PC-9 (cell line): Measurements from ENCODE around the gene YIF1B. TPM values are rescaled to one million over a fixed set of nuclear protein-coding genes. Genes with fewer than 3 reads are reported as not detected.

ENCODE experiments used
- BruUV-seq: library from RNA; stranded (reverse); fragments of 400-500 nt; replicated peaks from 2 replicates; lab custom pipeline; 2021; lab: Mats Ljungman, UMichigan
- CTCF ChIA-PET: fragments of 300-600 bp; sonication (Branson Sonifier 250); formaldehyde crosslinking; loops from one replicate; lab custom pipeline; 2022; ENCODE audit warnings: antibody characterized with exemption; lab: Charles Lee
- POLR2A ChIA-PET: fragments of 300-600 bp; sonication (Branson Sonifier 250); formaldehyde crosslinking; loops from one replicate; lab custom pipeline; 2022; ENCODE audit warnings: antibody characterized with exemption; ENCODE audit not compliant: unreplicated experiment; lab: Charles Lee
- DNase-seq, 2 experiments: peaks; one replicate each; pipeline versions ENCODE4 v3.0.0 to v3.0.0-alpha.2; 2015 to 2022; ENCODE audit warnings: mixed read lengths in 1 of 2
- H2AFZ ChIP-seq: fragments of 200-600 bp; sonication (generic); 2 replicates; pipeline ENCODE4 v1.8.1; 2017; ENCODE audit warnings: antibody characterized with exemption
- H3F3A ChIP-seq: fragments of 200-600 bp; sonication (generic); 2 replicates; pipeline ENCODE4 v1.8.1; 2017; ENCODE audit warnings: antibody characterized with exemption, mild to moderate bottlenecking, low read depth; ENCODE audit not compliant: insufficient read depth
- H3K27ac ChIP-seq: fragments of 200-600 bp; sonication (generic); 2 replicates; pipeline ENCODE4 v1.6.1; 2016; ENCODE audit warnings: mixed run types
- H3K27me3 ChIP-seq: fragments of 200-600 bp; sonication (generic); 2 replicates; pipeline ENCODE4 v1.6.1; 2016; ENCODE audit warnings: low read depth, mixed run types; ENCODE audit not compliant: insufficient read depth
- H3K36me3 ChIP-seq: fragments of 200-600 bp; sonication (generic); 2 replicates; pipeline ENCODE4 v1.6.1; 2016; ENCODE audit warnings: low read depth, mixed run types
- H3K4me1 ChIP-seq: fragments of 200-600 bp; sonication (generic); replicated peaks from 2 replicates; pipeline ENCODE4 v1.6.1; 2016; ENCODE audit warnings: mixed run types; ENCODE audit not compliant: insufficient read depth
- H3K4me2 ChIP-seq: fragments of 200-600 bp; sonication (generic); 2 replicates; pipeline ENCODE4 v1.6.1; 2017; ENCODE audit warnings: mixed run types
- H3K4me3 ChIP-seq: fragments of 200-600 bp; sonication (generic); 2 replicates; pipeline ENCODE4 v1.6.1; 2016; ENCODE audit warnings: mixed run types
- H3K79me2 ChIP-seq: fragments of 200-600 bp; sonication (generic); 2 replicates; pipeline ENCODE4 v1.6.1; 2017; ENCODE audit warnings: low read depth, mixed run types
- H3K9me2 ChIP-seq: fragments of 200-600 bp; sonication (generic); 2 replicates; pipeline ENCODE4 v1.8.1; 2017; ENCODE audit warnings: mild to moderate bottlenecking; ENCODE audit not compliant: insufficient read depth
- H3K9me3 ChIP-seq: fragments of 200-600 bp; sonication (generic); 2 replicates; pipeline ENCODE4 v1.8.1; 2016; ENCODE audit warnings: low read depth; ENCODE audit not compliant: insufficient read depth
- H4K20me1 ChIP-seq: fragments of 200-600 bp; sonication (generic); 2 replicates; pipeline ENCODE4 v1.8.1; 2017; ENCODE audit not compliant: insufficient read depth
- EZH2 ChIP-seq: fragments of 200-600 bp; sonication (generic); IDR thresholded peaks from 2 replicates; pipeline ENCODE4 v1.8.0; 2017; ENCODE audit warnings: antibody characterized with exemption, low read depth
- intact Hi-C: fragments of 100-400 bp; cut with micrococcal nuclease; formaldehyde crosslinking; loops from one replicate; pipeline ENCODE4 v1.10.0; 2022; ENCODE audit not compliant: unreplicated experiment
- total RNA-seq: library from RNA; stranded (reverse); gene quantifications from 2 replicates; pipeline ENCODE4 v1.2.3, GENCODE V29; 2021
- TF ChIP-seq, protein P1 (sequence below): fragments of 200-600 bp; sonication (generic); conservative IDR thresholded peaks from 2 replicates; pipeline ENCODE4 v1.6.1; 2017; ENCODE audit warnings: mixed run types, antibody characterized with exemption, mild to moderate bottlenecking, moderate library complexity

The YIF1B gene
- total RNA-seq, 1 experiment from 2014 or later, result 39.8 TPM

DNA sequence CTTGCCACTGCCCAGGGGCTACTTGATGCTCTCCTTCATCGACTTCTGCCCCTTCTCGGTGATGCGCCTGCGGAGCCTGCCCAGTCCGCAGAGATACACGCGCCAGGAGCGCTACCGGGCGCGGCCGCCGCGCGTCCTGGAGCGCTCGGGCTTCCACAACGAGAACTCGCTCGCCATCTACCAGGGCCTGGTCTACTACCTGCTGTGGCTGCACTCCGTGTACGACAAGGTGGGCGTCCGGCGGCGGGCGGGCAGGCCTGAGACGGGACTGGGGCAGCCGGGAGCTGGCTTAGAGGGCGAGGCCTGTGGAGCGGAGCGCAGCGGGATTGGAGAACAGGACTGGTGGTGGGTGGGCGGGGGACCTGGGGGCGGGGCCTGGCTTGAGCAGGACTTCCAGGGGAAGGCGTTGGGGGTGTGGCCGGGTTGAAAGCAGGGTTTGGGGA, 45.9 kb upstream of the YIF1B start:
- Histone ChIP-seq H3K4me2 (peak overlapping the region; percentile 98), H3K27me3 (peaks cover 41% of the 10 kb centered on the region; the same call in 1 of the 2 replicates), H4K20me1 (no peaks in the 10 kb centered on the region), H3K36me3 (no peaks in the 10 kb centered on the region), H3K9me3 (no peaks in the 10 kb centered on the region), H3K4me1 (peaks cover 6% of the 10 kb centered on the region; the same call in 1 of the 2 replicates), H3K9me2 (no peaks in the 10 kb centered on the region), H3K4me3 (peak overlapping the region; percentile 74), H3K79me2 (no peaks in the 10 kb centered on the region), H3F3A (peaks cover 2% of the 10 kb centered on the region; the same call in 1 of the 2 replicates), H2AFZ (peak overlapping the region; percentile 94), H3K27ac (no peak overlapping the region)
- no peak for TF ChIP-seq EZH2
- TF ChIP-seq, protein P1, sequence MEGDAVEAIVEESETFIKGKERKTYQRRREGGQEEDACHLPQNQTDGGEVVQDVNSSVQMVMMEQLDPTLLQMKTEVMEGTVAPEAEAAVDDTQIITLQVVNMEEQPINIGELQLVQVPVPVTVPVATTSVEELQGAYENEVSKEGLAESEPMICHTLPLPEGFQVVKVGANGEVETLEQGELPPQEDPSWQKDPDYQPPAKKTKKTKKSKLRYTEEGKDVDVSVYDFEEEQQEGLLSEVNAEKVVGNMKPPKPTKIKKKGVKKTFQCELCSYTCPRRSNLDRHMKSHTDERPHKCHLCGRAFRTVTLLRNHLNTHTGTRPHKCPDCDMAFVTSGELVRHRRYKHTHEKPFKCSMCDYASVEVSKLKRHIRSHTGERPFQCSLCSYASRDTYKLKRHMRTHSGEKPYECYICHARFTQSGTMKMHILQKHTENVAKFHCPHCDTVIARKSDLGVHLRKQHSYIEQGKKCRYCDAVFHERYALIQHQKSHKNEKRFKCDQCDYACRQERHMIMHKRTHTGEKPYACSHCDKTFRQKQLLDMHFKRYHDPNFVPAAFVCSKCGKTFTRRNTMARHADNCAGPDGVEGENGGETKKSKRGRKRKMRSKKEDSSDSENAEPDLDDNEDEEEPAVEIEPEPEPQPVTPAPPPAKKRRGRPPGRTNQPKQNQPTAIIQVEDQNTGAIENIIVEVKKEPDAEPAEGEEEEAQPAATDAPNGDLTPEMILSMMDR, result no peak
- POLR2A ChIA-PET, result interaction anchor here (0.5 to 0.7 kb wide), 2 partner anchors 43 to 981 kb away, joined by 4 to 8 read pairs; no protein-coding TSS in a partner anchor
- DNase-seq, result peak; percentile 60 to 84
- no TSS peak for BruUV-seq
- intact Hi-C loops, result no loop called here
- CTCF ChIA-PET, result interaction anchor here (0.7 kb wide), 1 partner anchor 408 kb away, joined by 4 read pairs; no protein-coding TSS in a partner anchor

DNA sequence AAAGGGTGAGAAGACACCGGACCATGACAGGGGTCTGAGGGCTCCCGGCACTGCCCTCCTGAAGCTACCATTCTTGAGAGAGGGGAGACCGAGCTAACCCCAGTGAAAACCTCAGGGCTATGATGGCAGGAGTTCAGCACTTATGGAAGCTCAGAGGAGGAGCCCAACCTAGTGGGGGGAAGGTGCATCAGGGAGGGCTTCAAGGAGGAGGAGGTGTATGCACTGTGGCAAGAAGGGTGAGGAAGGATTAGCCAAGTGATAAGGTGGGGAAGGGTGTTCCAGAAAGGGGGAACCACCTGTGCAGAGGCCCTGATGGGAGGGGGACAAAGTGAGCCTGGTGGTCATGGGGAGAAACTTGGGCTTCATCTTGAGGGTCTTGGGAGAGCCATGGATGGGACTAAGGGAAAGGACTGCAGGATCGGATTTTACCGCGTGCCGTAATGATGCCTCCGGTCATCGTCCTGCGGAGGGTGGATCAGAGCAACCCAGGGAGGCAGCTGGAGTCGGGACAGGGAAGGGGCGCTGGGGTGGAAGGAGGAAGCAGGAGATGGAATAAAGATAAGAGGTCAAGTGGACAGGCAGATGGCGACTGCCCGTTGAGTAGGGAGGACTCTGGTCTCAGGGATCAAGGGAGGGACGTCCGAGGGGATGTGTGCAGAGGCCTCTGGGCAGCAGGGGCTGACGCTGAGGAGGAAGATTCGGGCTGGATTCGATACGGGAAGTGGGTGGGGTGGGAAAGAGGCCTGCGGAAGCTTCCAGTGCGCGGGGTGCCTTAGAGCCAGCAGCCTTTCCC, 45.3 kb upstream of the YIF1B start:
- BruUV-seq, result no TSS peak
- intact Hi-C loops, result no loop called here
- Histone ChIP-seq H3K9me3 (no peaks in the 10 kb centered on the region), H4K20me1 (no peaks in the 10 kb centered on the region), H2AFZ (peak overlapping the region; percentile 76; the same call in 1 of the 2 replicates), H3K27ac (no peak overlapping the region), H3K4me1 (peaks cover 6% of the 10 kb centered on the region; the same call in 1 of the 2 replicates), H3K27me3 (peaks cover 41% of the 10 kb centered on the region; the same call in 1 of the 2 replicates), H3K79me2 (no peaks in the 10 kb centered on the region), H3F3A (peaks cover 2% of the 10 kb centered on the region; the same call in 1 of the 2 replicates), H3K4me3 (peak overlapping the region; percentile 74; the same call in 1 of the 2 replicates), H3K36me3 (no peaks in the 10 kb centered on the region), H3K9me2 (no peaks in the 10 kb centered on the region), H3K4me2 (peak overlapping the region; percentile 98)
- POLR2A ChIA-PET, result interaction anchor here (0.5 to 0.6 kb wide), 2 partner anchors 24 to 44 kb away, joined by 7 to 8 read pairs; no protein-coding TSS in a partner anchor
- DNase-seq, result no peak
- CTCF ChIA-PET, result interaction anchor here (0.7 kb wide), 1 partner anchor 409 kb away, joined by 4 read pairs; no protein-coding TSS in a partner anchor
- TF ChIP-seq, protein P1, result no peak
- TF ChIP-seq EZH2, result no peak

DNA sequence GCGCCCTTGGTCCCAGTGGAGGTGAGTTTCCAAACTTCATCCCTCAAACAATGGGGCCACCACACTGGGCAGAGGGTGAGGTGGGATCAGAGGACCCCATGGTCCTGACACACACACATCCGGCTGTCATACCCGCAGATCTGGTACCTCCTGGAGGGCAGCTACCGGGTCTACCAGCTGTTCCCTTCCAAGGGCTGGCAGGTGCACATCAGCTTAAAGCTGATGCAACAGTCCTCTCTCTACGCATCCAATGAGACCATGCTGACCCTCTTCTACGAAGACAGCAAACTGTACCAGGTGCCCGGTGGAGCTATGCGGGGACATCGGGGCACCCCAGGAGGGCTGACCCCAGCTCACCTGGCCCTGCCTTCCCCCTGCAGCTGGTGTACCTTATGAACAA, 44.6 kb upstream of the YIF1B start:
- H3K36me3 ChIP-seq, result no peaks in the 10 kb centered on the region
- peaks cover 6% of the 10 kb centered on the region; the same call in 1 of the 2 replicates for H3K4me1 ChIP-seq
- no peaks in the 10 kb centered on the region for H3K9me2 ChIP-seq
- no peak for DNase-seq
- H2AFZ ChIP-seq, result no peak overlapping the region
- no peak overlapping the region for H3K27ac ChIP-seq
- H3K27me3 ChIP-seq, result peaks cover 41% of the 10 kb centered on the region; the same call in 1 of the 2 replicates
- ChIA-PET POLR2A (interaction anchor here (0.6 kb wide), 1 partner anchor 23 kb away, joined by 7 read pairs; no protein-coding TSS in a partner anchor), CTCF (no interaction called here)
- H3F3A ChIP-seq, result peaks cover 2% of the 10 kb centered on the region; the same call in 1 of the 2 replicates
- H4K20me1 ChIP-seq, result no peaks in the 10 kb centered on the region
- H3K4me2 ChIP-seq, result no peak overlapping the region
- no peaks in the 10 kb centered on the region for H3K79me2 ChIP-seq
- no peaks in the 10 kb centered on the region for H3K9me3 ChIP-seq
- TF ChIP-seq, protein P1, result no peak
- no peak for TF ChIP-seq EZH2
- no peak overlapping the region for H3K4me3 ChIP-seq
- intact Hi-C loops, result no loop called here
- no TSS peak for BruUV-seq
